GM12892 (cell line): ENCODE measurements around the gene ITIH5.

Experiments
- POLR2A ChIP-seq: IDR thresholded peaks from 2 replicates; pipeline ENCODE4 v1.6.1; 2011; ENCODE audit warnings: low read depth, low read length, control low read depth
- POLR2AphosphoS5 ChIP-seq: IDR thresholded peaks from 2 replicates; pipeline ENCODE4 v1.6.1; 2011; ENCODE audit warnings: low read depth, low read length, control low read depth
- TAF1 ChIP-seq: IDR thresholded peaks from 2 replicates; pipeline ENCODE4 v1.6.1; 2011; ENCODE audit warnings: low read depth, mild to moderate bottlenecking, control low read depth, low read length, borderline replicate concordance

DNA sequence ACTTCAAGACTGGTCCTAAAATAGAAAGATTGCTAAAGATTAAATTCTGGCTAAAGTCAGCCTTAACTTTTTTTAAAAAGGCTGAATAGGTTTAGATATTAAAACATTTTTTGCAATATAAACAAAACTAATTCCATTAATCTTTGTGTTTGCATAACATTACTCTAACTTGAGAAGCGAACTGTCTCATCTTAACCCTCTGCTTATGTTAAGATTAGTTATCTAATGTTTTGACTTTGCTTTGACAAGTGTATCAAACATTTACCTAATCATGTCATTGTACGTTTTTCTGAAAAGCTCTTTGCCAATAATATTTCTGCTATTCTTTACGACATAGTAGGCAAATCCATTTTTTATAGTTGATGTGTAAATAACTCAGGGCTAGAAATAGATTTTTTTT lies 68.0 kb downstream of the ITIH5 start:
- no peak for TF ChIP-seq TAF1
- no peak for TF ChIP-seq POLR2AphosphoS5
- TF ChIP-seq POLR2A = no peak
